Activated T-helper 17 cell treated with anti-CD3 and anti-CD28 coated beads, Interleukin-2, amount 50 U/mL, for 72 hours (primary cell): ENCODE measurements around the gene KIF3B. TPM values are rescaled to one million over a fixed set of nuclear protein-coding genes. Genes with fewer than 3 reads are reported as not detected.
A peak's percentile ranks its signal among the peaks of the same experiment; 100 is the strongest.

Source experiments
- ATAC-seq: fragments of 150-1000 bp; cut with Tn5 transposase; replicated peaks from 2 replicates; pipeline ENCODE4 v1.10.0; 2021; ENCODE audit warnings: mild to moderate bottlenecking, moderate library complexity
- H3K27ac Mint-ChIP-seq: one replicate; pipeline ENCODE4 v1.8.0; 2022; ENCODE audit warnings: mixed read lengths
- H3K27me3 Mint-ChIP-seq: one replicate; pipeline ENCODE4 v1.8.0; 2022; ENCODE audit warnings: mixed read lengths
- H3K36me3 Mint-ChIP-seq: one replicate; pipeline ENCODE4 v1.8.0; 2022; ENCODE audit warnings: low read depth, mild to moderate bottlenecking, mixed read lengths
- H3K4me1 Mint-ChIP-seq: one replicate; pipeline ENCODE4 v1.8.0; 2022; ENCODE audit warnings: mixed read lengths
- H3K4me3 Mint-ChIP-seq: one replicate; pipeline ENCODE4 v1.8.0; 2022; ENCODE audit warnings: mild to moderate bottlenecking, mixed read lengths
- H3K9me3 Mint-ChIP-seq: one replicate; pipeline ENCODE4 v1.8.0; 2022; ENCODE audit warnings: mixed read lengths
- total RNA-seq, 2 donors: library from RNA; stranded (reverse); gene quantifications; one replicate each; pipeline ENCODE4 v1.2.3, GENCODE V29; 2022

KIF3B gene
- total RNA-seq, 2 donors from 2014 or later: 25.9 to 43.0 TPM

GRCh38 chr20:32296412-32296811, 19.0 kb downstream of the KIF3B start:
- Mint-ChIP-seq H3K4me1 (peaks cover 33% of the 10 kb centered on the region), H3K27me3 (no peaks in the 10 kb centered on the region), H3K27ac (no peak overlapping the region), H3K9me3 (no peaks in the 10 kb centered on the region), H3K36me3 (peaks cover 56% of the 10 kb centered on the region), H3K4me3 (peak overlapping the region; percentile 42)
- no peak for ATAC-seq

DNA sequence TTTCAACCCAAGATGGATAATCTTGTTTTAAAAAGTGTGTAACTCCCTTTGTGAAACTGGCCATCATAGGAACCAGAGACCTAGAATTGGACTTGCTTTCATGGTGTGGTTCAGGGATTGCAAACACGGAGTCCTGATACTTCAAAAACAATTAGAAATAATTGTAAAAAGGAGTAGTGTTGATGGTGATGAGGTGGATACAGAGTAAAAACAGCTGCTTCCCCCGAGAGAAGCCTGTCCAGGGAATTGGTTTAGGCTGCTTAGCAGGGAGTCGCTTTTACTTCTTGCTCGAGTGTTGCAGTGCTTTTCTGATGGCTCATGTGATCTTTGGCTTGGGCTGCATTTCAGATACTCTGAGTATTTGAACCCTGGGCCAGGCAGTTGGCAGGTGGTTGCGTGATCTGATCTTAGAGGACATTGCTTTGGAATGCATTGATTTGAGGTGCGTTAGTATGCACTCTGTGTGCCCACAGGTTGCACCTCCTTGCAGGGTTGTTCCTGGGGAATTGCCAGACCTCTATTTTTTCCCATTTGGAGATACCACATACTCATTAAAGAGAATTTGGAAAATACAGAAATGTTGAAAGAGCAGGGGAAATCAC, 19.5 kb downstream of the KIF3B start:
- Mint-ChIP-seq H3K4me1 (peaks cover 38% of the 10 kb centered on the region), H3K36me3 (peaks cover 60% of the 10 kb centered on the region), H3K9me3 (no peaks in the 10 kb centered on the region), H3K4me3 (peak overlapping the region; percentile 42), H3K27me3 (no peaks in the 10 kb centered on the region), H3K27ac (no peak overlapping the region)
- no peak for ATAC-seq

GRCh38 chr20:32297439-32297838, 20.0 kb downstream of the KIF3B start:
- Mint-ChIP-seq H3K9me3 (no peaks in the 10 kb centered on the region), H3K4me1 (peaks cover 43% of the 10 kb centered on the region), H3K4me3 (peak overlapping the region; percentile 42), H3K27ac (no peak overlapping the region), H3K36me3 (peaks cover 60% of the 10 kb centered on the region), H3K27me3 (no peaks in the 10 kb centered on the region)
- ATAC-seq: peak; percentile 38

GRCh38 chr20:32300647-32301046, 23.2 kb downstream of the KIF3B start:
- Mint-ChIP-seq H3K4me3 (no peak overlapping the region), H3K4me1 (peaks cover 42% of the 10 kb centered on the region), H3K36me3 (peaks cover 72% of the 10 kb centered on the region), H3K9me3 (no peaks in the 10 kb centered on the region), H3K27ac (peak overlapping the region; percentile 59), H3K27me3 (no peaks in the 10 kb centered on the region)
- no peak for ATAC-seq

- Mint-ChIP-seq H3K9me3 (no peaks in the 10 kb centered on the region), H3K4me1 (peaks cover 37% of the 10 kb centered on the region), H3K27me3 (no peaks in the 10 kb centered on the region), H3K4me3 (peak overlapping the region; percentile 66), H3K36me3 (peaks cover 76% of the 10 kb centered on the region), H3K27ac (peak overlapping the region; percentile 83)
- ATAC-seq: peak; percentile 75
These were observed 24.5 kb downstream of the KIF3B start for GRCh38 chr20:32301719-32302506.

GRCh38 chr20:32302507-32302872, 25.0 kb downstream of the KIF3B start:
- ATAC-seq: no peak
- no peaks in the 10 kb centered on the region for H3K27me3 Mint-ChIP-seq

DNA sequence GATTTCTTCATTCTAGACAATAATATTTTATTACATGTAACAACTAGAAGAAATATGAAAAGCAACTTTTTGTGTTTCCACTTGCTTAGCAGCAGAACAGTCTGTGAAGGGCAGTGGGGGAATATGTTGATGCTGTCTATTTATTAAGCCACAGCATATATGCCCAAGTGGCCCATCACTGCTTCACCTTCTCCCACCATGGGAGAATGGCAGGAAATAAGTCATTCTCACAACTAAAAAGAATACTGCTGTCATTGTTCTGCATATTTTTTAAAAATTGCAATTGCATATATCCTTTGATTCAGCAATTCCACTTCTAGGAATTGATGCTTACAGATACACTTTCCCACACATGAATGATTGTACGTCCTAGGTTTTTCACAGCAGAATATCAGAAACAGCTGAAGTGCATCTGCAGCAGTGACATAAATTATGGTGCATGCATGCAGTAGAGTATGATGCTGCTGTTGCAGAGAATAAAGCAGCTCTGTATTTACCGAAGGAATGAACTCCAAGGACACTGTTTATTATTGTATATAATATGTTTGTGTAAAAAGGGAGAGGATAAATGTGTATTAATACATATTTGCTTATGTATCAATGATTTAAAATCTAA, 26.8 kb downstream of the KIF3B start:
- H3K9me3 Mint-ChIP-seq: no peaks in the 10 kb centered on the region
- peak overlapping the region; percentile 73 for H3K27ac Mint-ChIP-seq
- H3K4me1 Mint-ChIP-seq: peaks cover 22% of the 10 kb centered on the region
- H3K4me3 Mint-ChIP-seq: no peak overlapping the region
- peak; percentile 23 for ATAC-seq
- H3K36me3 Mint-ChIP-seq: peaks cover 71% of the 10 kb centered on the region
- H3K27me3 Mint-ChIP-seq: no peaks in the 10 kb centered on the region

More at GRCh38 chr20:32302507-32302872, 25.0 kb downstream of the KIF3B start:
- Mint-ChIP-seq H3K27ac (peak overlapping the region; percentile 83), H3K4me1 (peaks cover 31% of the 10 kb centered on the region), H3K36me3 (peaks cover 76% of the 10 kb centered on the region), H3K4me3 (peak overlapping the region; percentile 66), H3K9me3 (no peaks in the 10 kb centered on the region)

GRCh38 chr20:32312718-32313424, 35.4 kb downstream of the KIF3B start:
- H3K36me3 Mint-ChIP-seq: peaks cover 85% of the 10 kb centered on the region
- H3K4me1 Mint-ChIP-seq: peaks cover 30% of the 10 kb centered on the region
- no peak overlapping the region for H3K4me3 Mint-ChIP-seq
- H3K27me3 Mint-ChIP-seq: no peaks in the 10 kb centered on the region
- peak; percentile 18 for ATAC-seq
- H3K9me3 Mint-ChIP-seq: no peaks in the 10 kb centered on the region
- peak overlapping the region; percentile 68 for H3K27ac Mint-ChIP-seq

- Mint-ChIP-seq H3K36me3 (peaks cover 95% of the 10 kb centered on the region), H3K27ac (peak overlapping the region; percentile 53), H3K27me3 (no peaks in the 10 kb centered on the region), H3K9me3 (no peaks in the 10 kb centered on the region), H3K4me3 (no peak overlapping the region), H3K4me1 (peaks cover 30% of the 10 kb centered on the region)
- no peak for ATAC-seq
These were observed 37.3 kb downstream of the KIF3B start for GRCh38 chr20:32314768-32315167.

GRCh38 chr20:32315399-32315798, 37.9 kb downstream of the KIF3B start:
- no peak for ATAC-seq
- Mint-ChIP-seq H3K36me3 (peaks cover 95% of the 10 kb centered on the region), H3K27ac (peak overlapping the region; percentile 53), H3K4me3 (no peak overlapping the region), H3K9me3 (no peaks in the 10 kb centered on the region), H3K27me3 (no peaks in the 10 kb centered on the region), H3K4me1 (peaks cover 27% of the 10 kb centered on the region)

DNA sequence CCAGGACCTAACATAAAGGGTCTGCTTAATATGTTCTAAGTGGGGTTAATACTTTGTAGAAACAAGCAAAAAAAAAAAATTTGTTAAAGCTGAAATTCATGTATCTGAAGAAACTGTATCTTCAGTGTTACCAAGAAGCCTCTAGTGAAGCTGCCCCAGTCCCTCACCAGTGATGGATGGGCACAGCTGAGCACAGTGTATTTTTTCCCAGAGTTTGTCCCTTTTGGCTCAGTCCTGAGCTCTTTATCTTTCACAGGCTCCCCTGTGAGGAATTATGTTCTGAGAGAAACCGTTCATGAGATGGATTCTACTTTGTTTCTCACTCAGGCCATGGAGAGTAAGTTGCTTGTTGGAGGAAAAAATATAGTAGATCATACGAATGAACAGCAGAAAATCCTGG, 38.4 kb downstream of the KIF3B start:
- Mint-ChIP-seq H3K27me3 (no peaks in the 10 kb centered on the region), H3K4me3 (no peak overlapping the region), H3K36me3 (peaks cover 95% of the 10 kb centered on the region), H3K27ac (peak overlapping the region; percentile 53), H3K9me3 (no peaks in the 10 kb centered on the region), H3K4me1 (peaks cover 22% of the 10 kb centered on the region)
- no peak for ATAC-seq

GRCh38 chr20:32316667-32317066, 39.2 kb downstream of the KIF3B start:
- peak overlapping the region; percentile 53 for H3K27ac Mint-ChIP-seq
- no peak for ATAC-seq

DNA sequence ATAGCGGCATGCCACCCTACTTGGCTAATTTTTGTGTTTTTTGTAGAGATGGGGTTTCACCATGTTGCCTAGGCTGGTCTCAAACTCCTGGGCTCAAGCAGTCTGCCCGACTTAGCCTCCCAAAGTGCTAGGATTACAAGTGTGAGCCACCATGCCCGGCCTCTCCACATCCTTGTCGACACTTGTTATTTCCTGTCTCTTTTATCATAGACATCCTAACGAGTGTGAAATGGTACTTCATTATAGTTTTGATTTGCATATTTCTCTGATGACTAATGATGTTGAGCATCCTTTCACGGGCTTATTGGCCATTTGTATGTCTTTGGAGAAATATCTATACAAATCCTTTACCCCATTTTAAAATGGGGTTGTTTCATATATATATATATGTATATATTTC, 41.6 kb downstream of the KIF3B start:
- Mint-ChIP-seq H3K9me3 (no peaks in the 10 kb centered on the region), H3K27ac (peak overlapping the region; percentile 72), H3K36me3 (peaks cover 82% of the 10 kb centered on the region), H3K4me1 (peaks cover 22% of the 10 kb centered on the region), H3K27me3 (no peaks in the 10 kb centered on the region), H3K4me3 (no peak overlapping the region)
- peak; percentile 78 for ATAC-seq

More at GRCh38 chr20:32316667-32317066, 39.2 kb downstream of the KIF3B start:
- H3K36me3 Mint-ChIP-seq: peaks cover 99% of the 10 kb centered on the region
- no peaks in the 10 kb centered on the region for H3K27me3 Mint-ChIP-seq
- no peak overlapping the region for H3K4me3 Mint-ChIP-seq
- H3K9me3 Mint-ChIP-seq: no peaks in the 10 kb centered on the region
- H3K4me1 Mint-ChIP-seq: peaks cover 26% of the 10 kb centered on the region

GRCh38 chr20:32320305-32320704, 42.9 kb downstream of the KIF3B start:
- ATAC-seq: no peak
- Mint-ChIP-seq H3K4me1 (peaks cover 14% of the 10 kb centered on the region), H3K27ac (peak overlapping the region; percentile 43), H3K9me3 (no peaks in the 10 kb centered on the region), H3K36me3 (peaks cover 82% of the 10 kb centered on the region), H3K4me3 (no peak overlapping the region), H3K27me3 (no peaks in the 10 kb centered on the region)
